GM12892 (cell line): ENCODE results near the gene ELMOD3.

Source experiments
- POLR2A ChIP-seq: IDR thresholded peaks from 2 replicates; pipeline ENCODE4 v1.6.1; 2011; ENCODE audit warnings: low read depth, low read length, control low read depth
- POLR2AphosphoS5 ChIP-seq: IDR thresholded peaks from 2 replicates; pipeline ENCODE4 v1.6.1; 2011; ENCODE audit warnings: low read depth, low read length, control low read depth
- TAF1 ChIP-seq: IDR thresholded peaks from 2 replicates; pipeline ENCODE4 v1.6.1; 2011; ENCODE audit warnings: low read depth, mild to moderate bottlenecking, control low read depth, low read length, borderline replicate concordance

DNA sequence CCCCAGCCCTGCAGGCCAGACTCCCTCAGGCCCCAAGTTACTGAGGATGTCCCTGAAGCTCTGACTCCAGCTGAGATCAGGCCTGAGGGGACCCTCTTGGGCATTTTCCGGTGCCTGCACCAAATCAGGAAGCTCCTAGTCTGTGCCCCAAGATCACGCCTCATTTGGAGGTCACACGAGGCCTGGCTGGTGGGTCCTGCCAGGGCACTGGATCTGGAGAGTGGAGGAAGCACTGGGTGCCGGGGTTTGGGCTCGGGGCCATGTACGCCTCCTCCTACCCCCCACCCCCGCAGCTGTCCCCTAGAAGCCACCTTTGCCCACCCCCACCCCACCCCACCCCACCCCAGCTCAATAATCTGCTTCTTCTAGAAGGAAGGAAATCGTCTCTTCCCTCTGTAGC is 80.1 kb downstream of the ELMOD3 start:
- TF ChIP-seq TAF1 = no peak
- no peak for TF ChIP-seq POLR2AphosphoS5
- no peak for TF ChIP-seq POLR2A
